Measurements from ENCODE around the gene POLG.

- TF ChIP-seq CTCF (IDR thresholded peaks at IDR 0.05), result no peak
- no peak for TF ChIP-seq POLR2A (IDR thresholded peaks at IDR 0.05)
Measured at GRCh38 chr15:89333011-89333860, 1.4 kb downstream of the POLG start.

All from Peyer's patch (tissue), 4 donors.